NCI-H1105 (cell line): ENCODE data around the gene GJD3.
"Not testable (repeated sequence)": the region's sequence is repeated elsewhere in the genome, so short reads cannot be mapped to it uniquely, and the experiment has no call there.

ENCODE experiments used
- DNase-seq: peaks from one replicate; lab custom pipeline; 2025; lab: John Stamatoyannopoulos, UW

GJD3 gene

DNA sequence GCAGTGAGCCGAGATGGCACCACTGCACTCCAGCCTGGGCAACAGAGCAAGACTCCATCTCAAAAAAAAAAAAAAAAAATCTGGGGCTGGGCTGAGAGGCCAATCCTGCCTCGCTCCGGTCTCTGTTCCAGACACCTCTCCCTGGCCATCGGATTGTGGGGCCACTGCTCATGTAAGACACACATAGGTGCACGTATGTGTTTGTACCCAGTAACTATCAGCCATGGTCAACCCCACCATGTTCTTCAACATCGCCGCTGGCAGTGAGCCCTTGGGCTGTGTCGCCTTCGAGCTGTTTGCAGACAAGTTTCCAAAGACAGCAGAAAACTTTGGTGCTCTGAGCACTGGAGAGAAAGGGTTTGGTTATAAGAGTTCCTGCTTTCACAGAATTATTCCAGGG lies 3.2 kb upstream of the GJD3 start:
- DNase-seq = not testable (repeated sequence)

GRCh38 chr17:40366861-40367518 lies 2.5 kb upstream of the GJD3 start:
- no peak for DNase-seq

DNA sequence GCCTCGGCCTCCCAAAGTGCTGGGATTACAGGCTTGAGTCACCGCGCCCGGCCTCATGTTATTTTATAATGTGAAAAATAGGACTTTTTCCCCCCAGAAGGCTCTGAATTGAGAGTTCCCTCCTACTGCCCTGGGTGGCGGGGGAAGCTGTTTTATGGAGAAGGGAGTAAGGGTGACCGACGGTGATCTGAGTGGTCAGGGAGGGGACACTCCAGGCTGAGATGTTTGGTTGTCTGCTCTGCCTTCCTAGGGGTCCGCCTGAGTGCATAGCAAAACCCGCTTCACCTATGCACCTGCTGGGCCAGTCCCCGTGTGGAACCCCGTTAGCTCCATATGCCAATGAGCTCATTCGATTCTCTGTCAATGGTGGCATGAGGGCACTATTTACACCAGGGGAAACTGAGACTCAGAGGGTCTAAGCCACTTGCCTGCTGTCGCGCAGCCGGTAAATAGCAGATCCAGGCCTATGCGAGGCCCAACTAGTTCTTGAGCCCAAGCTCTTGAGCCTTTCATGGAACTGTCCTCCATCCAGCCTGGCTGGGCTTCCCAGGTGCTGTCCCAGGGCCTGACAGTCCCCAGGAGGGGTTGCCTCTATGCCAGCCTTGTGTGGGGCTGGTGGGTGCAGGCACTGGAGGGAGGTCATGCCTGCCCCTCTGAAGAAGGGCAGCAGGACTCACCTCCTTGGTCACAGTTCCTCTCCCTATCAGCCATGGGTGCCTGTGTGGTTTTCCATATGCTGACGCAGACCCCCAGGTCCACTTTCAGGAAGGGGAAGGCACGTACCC lies 1.7 kb upstream of the GJD3 start:
- DNase-seq = no peak

DNA sequence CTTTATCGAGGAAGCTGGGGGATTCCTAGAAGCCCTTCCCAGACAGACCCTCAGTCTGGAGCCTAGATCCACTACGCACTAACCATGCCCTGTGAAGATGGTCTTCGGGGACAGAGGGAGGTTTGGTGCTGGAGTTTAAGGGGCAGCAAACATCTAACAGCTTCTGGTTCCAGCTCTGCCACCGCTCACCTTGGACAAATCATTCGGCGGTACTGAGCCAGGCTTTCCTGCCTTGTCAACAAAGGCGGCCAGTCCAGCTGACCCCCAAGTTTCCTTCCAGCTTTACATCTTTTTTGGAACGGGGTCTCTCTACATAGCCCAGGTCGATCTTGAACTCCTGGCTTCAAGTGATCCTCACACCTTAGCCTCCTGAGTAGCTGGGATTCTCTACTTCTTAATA lies 369 bp upstream of the GJD3 start:
- DNase-seq = no peak

- DNase-seq = peak; percentile 36
These were observed 1.3 kb downstream of the GJD3 start for GRCh38 chr17:40363111-40363827.

DNA sequence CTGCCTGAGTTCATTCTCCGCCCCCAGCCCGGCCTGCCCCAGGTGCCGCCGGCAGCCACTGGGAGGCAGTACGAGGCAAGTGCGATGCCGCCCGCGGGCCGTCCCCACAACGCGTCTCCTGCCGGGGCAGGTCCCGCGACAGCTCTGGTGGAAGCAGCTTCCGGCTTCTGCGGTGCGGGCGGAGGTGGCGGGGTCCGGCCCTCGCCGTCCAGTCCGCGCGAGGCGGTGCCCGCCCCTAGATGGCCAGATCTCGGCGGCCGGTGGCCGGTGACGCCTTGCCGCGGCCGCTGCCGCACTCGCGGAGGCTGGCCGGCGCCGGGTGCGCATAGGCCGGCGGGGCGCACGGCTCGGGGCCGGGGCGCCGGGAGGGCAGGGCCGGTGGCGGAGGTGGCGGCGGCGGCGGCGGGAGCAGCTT lies 1.8 kb downstream of the GJD3 start:
- DNase-seq = peak; percentile 28

DNA sequence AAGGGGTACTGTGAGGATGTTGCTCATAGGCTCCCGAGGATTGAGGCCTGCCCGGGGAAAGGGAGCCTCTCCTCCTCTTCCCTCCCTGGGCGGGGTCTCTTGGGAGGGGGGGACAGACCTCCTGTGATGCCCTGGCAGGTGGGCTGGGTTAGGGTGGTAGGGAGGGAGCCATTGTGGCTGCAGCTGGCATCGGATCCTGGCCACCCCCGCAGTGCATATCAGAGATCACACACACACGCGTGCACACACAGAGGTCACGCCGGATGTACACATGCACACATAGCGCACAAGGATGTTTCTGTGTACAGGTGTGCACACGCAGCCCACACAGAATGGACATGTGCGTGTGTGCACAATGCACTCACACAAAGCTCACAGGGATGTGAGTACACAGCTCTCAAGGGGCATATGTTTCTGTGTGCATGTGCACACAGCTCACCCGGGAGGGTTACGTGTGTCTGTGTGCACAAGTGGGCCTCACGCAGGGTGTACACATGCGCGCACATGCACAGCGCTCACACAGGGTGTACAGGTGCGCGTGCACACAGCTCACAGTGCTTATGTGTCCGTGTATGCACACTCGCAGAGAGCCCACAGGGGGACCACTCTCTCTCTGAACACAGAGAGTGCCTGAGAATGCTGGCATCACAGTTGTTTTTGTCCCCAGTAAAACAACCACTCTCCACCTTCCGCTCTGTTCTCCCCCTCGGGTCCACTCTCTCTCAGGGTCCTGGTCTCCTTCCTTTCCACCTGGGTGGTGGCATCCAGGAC lies 2.4 kb downstream of the GJD3 start:
- DNase-seq = no peak

GRCh38 chr17:40361063-40361924 lies 3.2 kb downstream of the GJD3 start:
- no peak for DNase-seq

DNA sequence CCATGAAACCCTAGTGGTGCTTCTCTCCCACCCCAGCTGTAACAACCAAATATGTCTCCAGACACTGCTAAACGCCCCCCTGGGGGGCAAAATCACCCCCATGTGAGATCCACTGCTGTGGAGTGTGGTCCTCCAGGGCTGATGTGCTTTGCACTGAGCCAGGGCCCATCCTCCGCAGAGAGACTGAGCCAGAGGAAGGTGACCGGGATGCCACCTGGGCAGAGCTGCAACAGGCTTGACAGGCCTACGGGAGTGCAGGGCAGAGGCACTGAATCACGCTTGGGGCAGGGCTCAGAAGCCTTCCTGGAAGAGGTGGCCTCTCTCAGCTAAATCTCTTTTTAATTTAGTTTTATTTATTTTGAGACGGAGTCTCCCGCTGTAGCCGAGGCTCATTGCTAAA lies 4.4 kb downstream of the GJD3 start:
- no peak for DNase-seq

DNA sequence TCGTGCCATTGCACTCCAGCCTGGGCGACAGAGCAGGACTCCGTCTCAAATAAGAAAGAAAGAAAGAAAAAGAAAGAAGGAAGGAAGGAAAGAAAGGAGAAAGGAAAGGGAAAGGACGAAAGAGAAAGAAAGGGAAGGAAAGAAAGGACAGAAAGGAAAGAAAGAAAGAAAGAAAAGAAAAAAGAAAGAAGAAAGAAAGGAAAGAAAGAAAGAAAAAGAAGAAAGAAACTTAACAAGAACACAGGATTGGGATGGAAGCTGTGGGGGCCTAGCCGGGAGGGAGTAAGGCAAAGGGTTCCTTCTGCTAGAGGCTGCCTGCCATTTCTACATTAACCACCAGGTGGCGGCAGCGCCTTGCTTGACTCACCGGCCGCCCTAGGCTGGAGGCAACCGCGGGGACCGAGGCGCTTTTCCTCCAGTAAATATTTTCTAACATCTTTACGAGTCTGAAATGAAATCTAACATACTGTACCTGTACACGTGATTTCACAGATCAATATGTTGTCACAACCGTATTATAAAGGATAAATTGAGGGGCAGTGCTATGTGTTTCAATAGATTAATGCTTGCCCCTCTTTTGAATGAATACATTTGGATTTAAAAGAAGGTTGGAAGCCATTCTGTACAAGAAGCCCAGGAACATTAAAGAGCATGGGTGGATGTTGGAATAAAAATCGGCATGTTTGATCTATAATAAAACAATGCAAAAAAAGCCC lies 6.1 kb downstream of the GJD3 start:
- DNase-seq = peak; percentile 51

GRCh38 chr17:40356990-40357881 lies 7.3 kb downstream of the GJD3 start:
- no peak for DNase-seq

DNA sequence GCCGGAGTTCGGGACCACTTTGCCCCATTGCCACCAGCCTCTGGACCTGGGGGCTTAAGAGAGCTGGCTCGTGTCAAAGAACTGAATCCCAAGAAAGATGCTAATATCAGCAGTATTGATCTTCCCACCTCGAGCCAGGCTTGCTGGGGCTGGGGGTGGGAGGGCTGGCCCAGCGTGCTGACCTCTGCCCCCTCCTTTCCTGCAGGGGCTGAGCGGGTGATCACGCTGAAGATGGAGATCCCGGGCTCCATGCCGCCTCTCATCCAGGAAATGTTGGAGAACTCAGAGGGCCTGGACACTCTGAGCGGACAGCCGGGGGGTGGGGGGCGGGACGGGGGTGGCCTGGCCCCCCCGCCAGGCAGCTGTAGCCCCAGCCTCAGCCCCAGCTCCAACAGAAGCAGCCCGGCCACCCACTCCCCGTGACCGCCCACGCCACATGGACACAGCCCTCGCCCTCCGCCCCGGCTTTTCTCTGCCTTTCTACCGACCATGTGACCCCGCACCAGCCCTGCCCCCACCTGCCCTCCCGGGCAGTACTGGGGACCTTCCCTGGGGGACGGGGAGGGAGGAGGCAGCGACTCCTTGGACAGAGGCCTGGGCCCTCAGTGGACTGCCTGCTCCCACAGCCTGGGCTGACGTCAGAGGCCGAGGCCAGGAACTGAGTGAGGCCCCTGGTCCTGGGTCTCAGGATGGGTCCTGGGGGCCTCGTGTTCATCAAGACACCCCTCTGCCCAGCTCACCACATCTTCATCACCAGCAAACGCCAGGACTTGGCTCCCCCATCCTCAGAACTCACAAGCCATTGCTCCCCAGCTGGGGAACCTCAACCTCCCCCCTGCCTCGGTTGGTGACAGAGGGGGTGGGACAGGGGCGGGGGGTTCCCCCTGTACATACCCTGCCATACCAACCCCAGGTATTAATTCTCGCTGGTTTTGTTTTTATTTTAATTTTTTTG lies 8.5 kb downstream of the GJD3 start:
- DNase-seq = no peak

- peak; percentile 31 for DNase-seq
These were observed 9.3 kb downstream of the GJD3 start for GRCh38 chr17:40355123-40355803.

GRCh38 chr17:40354221-40355122 lies 10.1 kb downstream of the GJD3 start:
- DNase-seq = no peak

DNA sequence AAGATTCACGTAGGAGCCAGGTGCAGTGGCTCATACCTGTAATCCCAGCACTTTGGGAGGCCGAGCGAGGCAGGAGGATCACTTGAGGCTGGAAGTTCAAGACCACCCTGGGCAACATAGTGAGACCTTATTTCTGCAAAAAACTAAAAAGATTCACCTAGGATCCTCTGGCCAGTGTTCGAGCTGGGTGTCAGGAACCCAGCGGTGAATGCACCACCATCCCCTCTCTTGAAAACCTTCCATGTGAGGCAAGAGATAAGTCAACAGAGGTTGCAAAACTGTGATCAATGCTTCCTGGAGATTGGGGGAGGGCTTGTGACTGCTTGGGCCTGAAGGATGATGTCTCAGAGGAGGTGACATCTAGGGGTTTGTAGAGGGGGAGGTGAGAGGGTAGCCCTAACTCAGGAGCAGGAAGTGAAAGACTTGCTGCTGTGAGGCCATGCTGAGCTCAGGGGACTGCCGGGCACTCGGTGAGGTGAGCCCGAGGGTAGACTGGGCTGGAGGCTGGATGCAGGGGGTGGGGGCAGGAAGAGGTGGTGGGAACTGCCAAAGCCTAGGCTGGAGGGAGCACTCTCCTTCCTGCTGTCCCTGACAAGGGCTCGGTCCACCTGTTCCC lies 11.7 kb downstream of the GJD3 start:
- DNase-seq = no peak

DNA sequence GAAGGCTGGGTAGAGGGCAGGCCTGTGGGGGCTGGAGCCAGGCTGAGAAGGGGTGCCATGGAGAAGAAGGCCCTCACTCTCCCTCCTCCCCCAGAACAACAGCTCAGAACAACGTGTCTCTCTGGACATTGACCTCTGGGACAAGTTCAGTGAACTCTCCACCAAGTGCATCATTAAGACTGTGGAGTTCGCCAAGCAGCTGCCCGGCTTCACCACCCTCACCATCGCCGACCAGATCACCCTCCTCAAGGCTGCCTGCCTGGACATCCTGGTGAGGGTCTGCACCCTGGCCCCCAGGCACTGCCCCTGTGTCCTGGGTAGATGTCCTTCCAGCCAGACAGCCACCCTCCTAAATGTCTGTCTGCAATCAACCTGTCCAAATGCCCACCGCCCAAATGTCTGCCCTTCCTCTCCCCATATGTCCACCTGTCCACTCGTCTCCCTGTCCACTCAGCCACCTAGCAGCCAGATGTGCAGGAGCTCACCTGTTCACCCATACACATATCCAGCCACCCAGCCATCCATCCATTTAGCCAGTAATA lies 12.2 kb downstream of the GJD3 start:
- no peak for DNase-seq
